Pancreas (tissue), 10 donors: ENCODE results near the gene ARHGAP31. TPM values are rescaled to one million over a fixed set of nuclear protein-coding genes. Genes with fewer than 3 reads are reported as not detected.

Experiments used
- ATAC-seq, 4 donors: fragments of 200-7000 bp; cut with Tn5 transposase; one replicate each; pipeline versions ENCODE4 v1.8.0 to v1.9.1; 2020; ENCODE audit warnings: mild to moderate bottlenecking in 4 of 4, moderate library complexity in 4 of 4
- DNase-seq, 6 donors: peaks; one replicate each; pipeline ENCODE4 v3.0.0-alpha.2; 2020
- FAIRE-seq: peaks from 2 replicates; lab custom pipeline; 2012; peaks lifted over from hg19 to GRCh38; lab: Jason Lieb, UNC
- H3K27ac ChIP-seq, 4 donors: fragments of 200-600 bp; sonication (generic); 1 replicate in 3 of 4; 2 replicates in 1 of 4; pipeline versions ENCODE4 v1.5.0 to v1.8.0; 2020
- H3K27me3 ChIP-seq, 4 donors: fragments of 200-600 bp; one replicate each; pipeline ENCODE4 v1.8.0; 2021
- H3K36me3 ChIP-seq, 3 donors: fragments of 200-600 bp; sonication (generic) in 1 of 3; one replicate each; pipeline versions ENCODE4 v1.5.0 to v1.8.0; 2020 to 2021
- H3K4me1 ChIP-seq, 3 donors: fragments of 200-600 bp; one replicate each; pipeline ENCODE4 v1.8.0; 2021
- H3K4me3 ChIP-seq, 4 donors: fragments of 200-600 bp; sonication (generic) in 2 of 4; one replicate each; pipeline versions ENCODE4 v1.5.0 to v1.8.0; 2020 to 2021
- H3K9me3 ChIP-seq, 4 donors: fragments of 200-600 bp; one replicate each; pipeline ENCODE4 v1.8.0; 2021
- WGBS, 2 donors: extraction: QIAGEN DNeasy Blood & Tissue Kit; methylation state at CpG; one replicate each; pipeline ENCODE4 v1.1.7; 2013; 5-methylcytosine and 5-hydroxymethylcytosine counted together
- intact Hi-C, 3 donors: fragments of 100-400 bp; cut with DNase I; formaldehyde crosslinking; loops; one replicate each; pipeline versions ENCODE4 v1.11.1 to v1.14.2; 2022
- polyA plus RNA-seq, 2 donors: library from polyadenylated mRNA; stranded (reverse); fragments of 200-250 nt; gene quantifications; one replicate each; pipeline ENCODE4 v1.2.3, GENCODE V29; 2013
- total RNA-seq, 6 donors: library from RNA; stranded (reverse); fragmentation: NEBNext Ultra II Directional in 4 of 6; extraction: Animal tissue kit (Norgen Biotek cat#: 25700) in 4 of 6; gene quantifications; one replicate each; pipeline versions ENCODE4 v1.2.1 to v1.2.4, GENCODE V29; 2021 to 2023
- TF ChIP-seq, protein P1 (sequence below), 4 donors: fragments of 200-600 bp; sonication (generic) in 3 of 4; IDR thresholded peaks; one replicate each; pipeline versions ENCODE4 v1.5.0 to v1.8.0; 2021; ENCODE audit warnings: antibody characterized with exemption in 4 of 4
- donor health status: healthy with polysubstance abuse.
- donor health status: DM: no; HTN: no; CAD: no; lungs with moderate emphysema.
- donor health status: DM: no; HTN: no; CAD: no.
- donor health status: control.
- donor health status: control.
- donor health status: Bipolar disorder and iron deficiency.
- donor health status: DM: yes; HTN: yes; CAD: no.
- donor health status: DM: no; HTN: no; CAD: no.
- donor health status: DM: no; HTN: no; CAD: no.
- donor health status: DM: yes; HTN: yes; CAD: no.

Gene ARHGAP31
- total and polyA plus RNA-seq, 8 donors, result 1.5 to 8.3 (median 3.1) TPM

DNA sequence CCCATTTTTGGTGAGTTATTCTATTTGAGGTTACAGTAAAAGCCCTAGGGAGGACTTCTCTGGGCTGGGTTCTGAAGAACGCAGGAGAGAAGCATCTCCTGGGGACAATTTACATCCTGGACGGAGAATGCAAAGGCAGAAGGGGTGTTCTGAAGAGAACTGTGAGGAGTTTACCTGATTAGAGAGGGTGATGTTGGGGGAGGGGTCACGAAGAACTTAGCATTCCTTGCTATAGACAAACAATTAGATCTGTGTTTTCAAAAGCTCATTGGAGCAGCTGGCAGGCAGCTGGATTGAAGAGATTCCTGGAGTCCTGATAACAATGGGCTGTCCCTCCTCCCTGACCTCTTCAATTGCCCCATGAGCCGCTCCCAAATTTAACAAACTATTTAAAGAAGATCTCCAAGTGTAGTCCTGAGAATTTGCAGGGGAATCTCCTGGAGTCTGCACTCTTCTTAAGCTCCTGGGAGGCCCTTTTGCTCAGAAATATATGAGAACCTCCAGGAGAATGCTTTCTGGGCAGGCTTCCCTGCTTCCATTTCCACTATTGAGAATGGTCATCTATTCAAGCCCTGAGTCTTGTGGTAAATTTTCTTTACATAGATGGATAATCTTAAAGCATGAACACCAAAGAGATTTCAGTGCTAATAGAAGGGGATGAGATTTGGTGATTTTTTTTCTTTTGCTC, 55.3 kb downstream of the ARHGAP31 start:
- FAIRE-seq, result no peak
- intact Hi-C loops, result no loop called here
- Histone ChIP-seq H3K27me3 (no peaks in the 10 kb centered on the region), H3K4me1 (no peaks in the 10 kb centered on the region), H3K27ac (no peak overlapping the region), H3K4me3 (no peak overlapping the region), H3K36me3 (no peaks in the 10 kb centered on the region), H3K9me3 (no peaks in the 10 kb centered on the region)
- 70 to 72% methylated on average over 4 of the region's 4 CpGs for WGBS, 2 donors
- TF ChIP-seq, protein P1, sequence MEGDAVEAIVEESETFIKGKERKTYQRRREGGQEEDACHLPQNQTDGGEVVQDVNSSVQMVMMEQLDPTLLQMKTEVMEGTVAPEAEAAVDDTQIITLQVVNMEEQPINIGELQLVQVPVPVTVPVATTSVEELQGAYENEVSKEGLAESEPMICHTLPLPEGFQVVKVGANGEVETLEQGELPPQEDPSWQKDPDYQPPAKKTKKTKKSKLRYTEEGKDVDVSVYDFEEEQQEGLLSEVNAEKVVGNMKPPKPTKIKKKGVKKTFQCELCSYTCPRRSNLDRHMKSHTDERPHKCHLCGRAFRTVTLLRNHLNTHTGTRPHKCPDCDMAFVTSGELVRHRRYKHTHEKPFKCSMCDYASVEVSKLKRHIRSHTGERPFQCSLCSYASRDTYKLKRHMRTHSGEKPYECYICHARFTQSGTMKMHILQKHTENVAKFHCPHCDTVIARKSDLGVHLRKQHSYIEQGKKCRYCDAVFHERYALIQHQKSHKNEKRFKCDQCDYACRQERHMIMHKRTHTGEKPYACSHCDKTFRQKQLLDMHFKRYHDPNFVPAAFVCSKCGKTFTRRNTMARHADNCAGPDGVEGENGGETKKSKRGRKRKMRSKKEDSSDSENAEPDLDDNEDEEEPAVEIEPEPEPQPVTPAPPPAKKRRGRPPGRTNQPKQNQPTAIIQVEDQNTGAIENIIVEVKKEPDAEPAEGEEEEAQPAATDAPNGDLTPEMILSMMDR (IDR thresholded peaks at IDR 0.05), result no peak
- no peak for DNase-seq
- no peak for ATAC-seq

- H3K27ac ChIP-seq, result no peak overlapping the region
These were observed 55.9 kb downstream of the ARHGAP31 start for GRCh38 chr3:119350114-119350513.

GRCh38 chr3:119351581-119351980, 57.4 kb downstream of the ARHGAP31 start:
- TF ChIP-seq, protein P1 (IDR thresholded peaks at IDR 0.05), result no peak
- Histone ChIP-seq H3K4me3 (no peak overlapping the region), H3K4me1 (no peaks in the 10 kb centered on the region), H3K9me3 (no peaks in the 10 kb centered on the region), H3K27ac (no peak overlapping the region), H3K27me3 (no peaks in the 10 kb centered on the region), H3K36me3 (no peaks in the 10 kb centered on the region)
- ATAC-seq (no peak), DNase-seq (no peak), FAIRE-seq (no peak)
- 77 to 85% methylated on average over 3 of the region's 3 CpGs for WGBS, 2 donors
- intact Hi-C loops, result no loop called here

More at GRCh38 chr3:119350114-119350513, 55.9 kb downstream of the ARHGAP31 start:
- intact Hi-C loops, result no loop called here
- Histone ChIP-seq H3K4me3 (no peak overlapping the region), H3K36me3 (no peaks in the 10 kb centered on the region), H3K9me3 (no peaks in the 10 kb centered on the region), H3K4me1 (no peaks in the 10 kb centered on the region), H3K27me3 (no peaks in the 10 kb centered on the region)
- TF ChIP-seq, protein P1 (IDR thresholded peaks at IDR 0.05), result no peak
- 33 to 46% methylated on average over 10 of the region's 10 CpGs for WGBS, 2 donors
- FAIRE-seq (no peak), ATAC-seq (no peak), DNase-seq (no peak)

GRCh38 chr3:119352034-119352609, 57.9 kb downstream of the ARHGAP31 start:
- FAIRE-seq, result no peak

More at GRCh38 chr3:119352034-119352609, 57.9 kb downstream of the ARHGAP31 start:
- intact Hi-C loops, result no loop called here
- Histone ChIP-seq H3K27ac (no peak overlapping the region), H3K9me3 (no peaks in the 10 kb centered on the region), H3K36me3 (no peaks in the 10 kb centered on the region), H3K4me1 (no peaks in the 10 kb centered on the region), H3K4me3 (no peak overlapping the region), H3K27me3 (no peaks in the 10 kb centered on the region)
- WGBS, 2 donors, result 81 to 89% methylated on average over 4 of the region's 4 CpGs
- ATAC-seq (peak in 1 of 4 donors; percentile 21), DNase-seq (no peak)
- TF ChIP-seq, protein P1 (IDR thresholded peaks at IDR 0.05), result no peak
